HK-2 (cell line): ENCODE data around the gene EEA1.
A peak's percentile ranks its signal among the peaks of the same experiment; 100 is the strongest.
"Not testable (repeated sequence)": the region's sequence is repeated elsewhere in the genome, so short reads cannot be mapped to it uniquely, and the experiment has no call there.

ENCODE experiments used
- DNase-seq: peaks from one replicate; pipeline ENCODE4 v3.0.0-alpha.2; 2018; ENCODE audit not compliant: unreplicated experiment

The EEA1 gene

DNA sequence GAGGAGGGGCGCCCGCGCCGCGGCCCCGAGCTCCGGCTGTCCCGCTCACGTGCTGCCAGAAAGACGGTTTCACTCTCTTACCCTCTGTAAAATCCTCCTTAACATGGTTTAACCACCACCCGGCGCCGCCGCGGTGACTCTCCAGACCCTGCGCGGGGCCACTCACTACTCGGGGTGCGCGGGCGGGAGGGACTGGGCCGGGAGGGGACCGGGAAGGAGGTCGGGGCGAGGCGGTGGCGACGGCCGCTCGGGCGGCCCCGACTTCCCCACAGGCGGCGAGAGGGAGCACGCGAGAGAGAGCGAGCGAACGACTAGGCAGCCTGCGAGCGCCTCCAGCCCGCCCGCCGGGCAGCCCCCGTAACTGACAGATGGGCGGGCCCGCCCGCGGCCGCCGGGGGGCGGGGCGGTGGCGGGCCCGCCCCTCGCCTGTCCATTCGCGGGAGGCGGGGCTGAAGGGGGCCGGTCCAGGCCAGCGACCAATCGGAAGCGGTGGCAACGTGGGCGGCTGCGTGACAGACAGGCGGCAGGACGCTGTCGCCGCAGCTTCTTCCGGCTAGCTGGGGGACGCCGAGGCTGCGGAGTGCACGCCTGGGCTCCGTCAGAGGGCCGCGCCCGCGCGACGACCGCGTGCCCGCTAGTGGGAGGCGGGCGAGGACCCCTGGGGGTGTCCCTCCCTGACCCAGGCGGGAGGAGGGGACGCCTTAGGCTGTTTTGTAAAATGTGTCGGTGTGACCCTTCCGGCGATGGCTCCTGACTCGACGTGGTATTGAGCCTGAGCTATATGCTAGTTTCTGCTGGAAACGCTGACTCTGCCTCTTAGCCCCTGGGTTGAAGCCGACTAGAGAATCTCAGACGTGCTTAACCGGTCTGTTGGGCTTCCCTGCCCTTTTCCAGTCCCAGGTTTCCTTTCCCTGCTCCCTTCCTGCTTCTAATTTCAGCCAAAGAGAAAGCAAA lies at the start of gene EEA1:
Gene EEA1, minus strand, starts transcription at position 334 of the 954 bp plus-strand sequence. Its CDS starts 229 bp downstream, at position 105.
- DNase-seq, result peak; percentile 97

DNA sequence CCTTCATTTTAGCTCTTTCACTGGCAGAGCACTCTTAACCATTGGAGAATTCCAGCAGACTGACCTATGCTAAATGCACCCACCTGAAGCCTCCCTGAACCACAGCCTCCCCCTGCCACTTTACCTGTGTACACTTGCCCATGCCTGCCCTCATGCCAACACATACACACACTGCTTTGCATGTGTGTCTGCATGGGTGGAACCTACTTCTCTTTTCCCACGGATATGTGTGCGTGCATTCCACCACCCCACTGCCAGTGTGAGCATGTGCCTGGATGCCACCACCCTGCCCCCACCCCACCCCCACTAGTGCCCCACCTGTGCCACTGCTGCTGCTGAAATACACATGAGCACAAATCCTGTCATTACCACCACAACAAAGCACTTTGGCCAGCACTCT lies 49.5 kb upstream of the EEA1 start:
- no peak for DNase-seq

DNA sequence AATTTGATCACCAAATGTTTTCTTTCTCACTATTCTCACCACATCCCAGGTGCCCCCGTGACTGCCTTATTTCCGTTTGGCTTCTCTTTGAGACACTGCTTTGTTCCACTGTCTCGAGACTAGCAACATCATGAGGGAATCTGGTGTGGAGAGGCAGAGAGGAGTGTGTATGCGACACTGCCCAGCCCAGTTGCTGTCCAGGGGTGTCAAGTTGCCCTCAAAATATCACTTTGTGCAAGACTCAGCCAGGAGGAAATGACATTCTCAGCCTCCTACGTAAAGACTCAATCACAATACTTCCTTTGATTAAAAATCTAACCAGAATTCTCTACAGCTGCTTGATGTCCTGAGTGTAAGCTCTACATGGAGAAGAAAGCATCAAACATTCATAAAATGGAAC lies 48.2 kb upstream of the EEA1 start:
- DNase-seq, result no peak

DNA sequence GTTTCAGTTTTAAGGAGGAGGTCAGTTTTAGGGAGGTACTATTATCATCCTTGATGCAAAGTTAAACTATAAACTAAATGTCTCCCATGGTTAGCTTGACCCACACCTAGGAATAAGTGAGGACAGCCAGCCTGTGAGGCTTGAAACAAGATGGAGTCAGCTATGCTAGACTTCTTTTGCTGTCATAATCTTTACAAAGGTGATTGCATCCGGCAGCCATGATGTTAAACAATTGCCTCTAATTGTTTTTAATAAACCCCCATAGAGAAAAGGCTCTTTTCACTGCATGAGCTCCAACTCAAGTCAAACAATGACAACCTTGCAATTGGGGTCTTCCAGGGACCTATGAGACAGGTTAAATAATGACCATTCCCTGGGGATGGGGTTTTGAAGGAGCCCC lies 45.7 kb upstream of the EEA1 start:
- no peak for DNase-seq

DNA sequence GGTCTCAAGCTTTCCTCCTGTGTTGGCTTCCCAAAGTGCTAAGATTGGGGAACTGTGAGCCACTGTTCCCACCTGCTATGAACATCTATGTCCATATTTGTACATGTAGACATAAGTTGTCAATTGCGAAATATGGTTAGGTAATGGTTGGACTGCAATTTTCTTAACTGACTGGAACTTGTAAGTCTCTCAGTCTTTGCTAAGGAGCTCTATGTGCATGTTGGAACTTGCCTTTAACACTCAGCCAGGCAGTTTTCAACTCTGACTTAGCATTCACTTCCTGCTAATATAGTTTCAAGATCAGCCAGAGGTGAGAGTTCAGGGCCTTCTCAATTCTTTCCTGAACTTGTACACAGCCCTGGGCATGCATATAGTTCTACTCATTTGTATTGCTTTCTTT lies 44.5 kb upstream of the EEA1 start:
- DNase-seq, result no peak

DNA sequence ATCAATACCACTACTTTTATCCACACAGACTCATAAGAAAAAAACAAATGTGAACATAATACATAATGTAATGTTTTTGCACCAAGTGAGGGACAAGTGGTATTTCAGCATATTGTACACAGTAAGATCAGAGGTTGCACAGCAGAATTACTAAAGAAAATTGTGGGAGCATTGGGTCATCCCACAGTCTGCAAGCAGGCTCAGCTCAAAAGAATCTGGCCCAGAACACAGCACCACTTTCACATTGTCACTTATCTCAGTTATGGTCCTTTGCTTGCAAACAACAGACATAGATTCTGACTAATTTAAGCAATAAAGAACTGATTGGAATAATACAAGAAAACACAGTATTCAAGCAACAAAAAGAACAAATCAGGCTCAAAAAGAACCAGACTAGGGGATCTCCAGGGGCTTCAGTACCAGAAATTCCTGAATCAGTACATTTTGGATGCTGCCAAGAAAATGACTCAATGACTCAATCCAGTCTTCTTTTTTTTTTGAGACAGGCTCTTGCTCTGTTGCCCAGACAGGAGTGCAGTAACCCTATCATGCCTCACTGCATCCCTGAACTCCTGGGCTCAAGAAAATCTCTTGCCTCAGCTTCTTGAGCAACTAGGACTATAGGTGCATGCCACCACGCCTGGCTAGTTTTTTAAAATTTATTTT lies 42.9 kb upstream of the EEA1 start:
- peak; percentile 35 for DNase-seq

DNA sequence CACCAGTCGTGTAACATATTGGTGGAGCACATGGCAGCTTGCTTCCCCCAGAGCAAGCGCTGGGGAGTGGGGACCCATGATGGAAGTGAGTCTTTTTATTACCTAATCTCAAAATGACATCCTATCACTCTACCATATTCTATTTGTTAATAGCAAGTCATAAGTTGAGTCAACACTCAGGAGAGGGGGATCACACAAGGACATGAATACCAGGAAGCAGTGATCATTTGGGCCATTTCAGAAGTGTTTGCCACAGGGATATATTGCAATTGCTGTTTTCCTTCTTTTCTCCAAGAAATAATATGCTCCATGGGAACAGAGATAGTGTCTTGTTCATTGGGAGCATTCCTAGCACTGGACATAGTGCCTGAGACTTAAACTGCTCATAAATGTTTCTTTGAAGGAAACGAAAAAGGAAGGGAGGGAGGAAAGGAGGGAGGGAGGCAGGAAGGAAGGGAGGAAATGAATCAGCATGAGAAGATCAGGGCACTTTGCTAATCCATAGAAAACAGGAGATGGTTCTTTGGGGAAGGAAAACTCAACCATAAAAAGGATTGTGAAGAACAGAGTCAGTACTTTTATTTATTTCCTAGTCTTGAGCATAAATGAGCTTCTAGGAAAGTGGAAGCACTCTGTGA lies 39.2 kb upstream of the EEA1 start:
- no peak for DNase-seq

DNA sequence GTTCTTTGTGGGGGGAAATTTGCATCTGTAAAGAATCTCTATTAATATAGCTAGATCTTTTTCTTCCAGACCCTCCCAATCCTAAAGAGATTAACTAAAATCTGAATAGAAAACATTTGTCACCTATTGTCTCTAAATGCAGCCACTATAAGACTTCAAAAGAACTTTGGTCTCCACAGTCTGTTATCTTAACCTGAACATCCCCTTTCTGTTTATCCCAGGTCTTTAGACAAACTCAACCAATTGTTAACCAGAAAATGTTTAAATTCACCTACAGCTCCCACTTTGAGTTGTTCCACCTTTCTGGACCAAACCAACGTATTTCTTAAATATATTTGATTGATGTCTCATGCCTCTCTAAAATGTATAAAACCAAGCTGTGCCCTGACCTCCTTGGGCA lies 35.3 kb upstream of the EEA1 start:
- not testable (repeated sequence) for DNase-seq

DNA sequence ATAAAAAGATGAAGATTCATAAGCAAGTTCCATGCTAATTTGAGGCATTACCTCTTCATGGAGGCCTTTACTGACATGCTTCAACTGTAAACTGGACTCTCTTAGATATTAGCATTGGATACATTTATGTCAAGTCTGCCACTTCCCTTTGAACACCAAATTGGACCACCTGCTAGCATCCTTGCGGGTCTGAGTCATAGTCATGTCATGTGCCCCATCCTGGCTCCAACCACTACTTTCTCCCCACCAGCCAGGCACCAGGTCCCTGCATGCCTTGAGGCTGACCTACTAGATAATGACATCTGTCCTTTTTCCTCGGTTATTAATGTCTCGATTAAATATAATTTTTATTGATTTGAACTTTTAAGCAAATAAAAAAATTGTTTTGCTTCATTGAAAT lies 32.9 kb upstream of the EEA1 start:
- DNase-seq, result no peak

DNA sequence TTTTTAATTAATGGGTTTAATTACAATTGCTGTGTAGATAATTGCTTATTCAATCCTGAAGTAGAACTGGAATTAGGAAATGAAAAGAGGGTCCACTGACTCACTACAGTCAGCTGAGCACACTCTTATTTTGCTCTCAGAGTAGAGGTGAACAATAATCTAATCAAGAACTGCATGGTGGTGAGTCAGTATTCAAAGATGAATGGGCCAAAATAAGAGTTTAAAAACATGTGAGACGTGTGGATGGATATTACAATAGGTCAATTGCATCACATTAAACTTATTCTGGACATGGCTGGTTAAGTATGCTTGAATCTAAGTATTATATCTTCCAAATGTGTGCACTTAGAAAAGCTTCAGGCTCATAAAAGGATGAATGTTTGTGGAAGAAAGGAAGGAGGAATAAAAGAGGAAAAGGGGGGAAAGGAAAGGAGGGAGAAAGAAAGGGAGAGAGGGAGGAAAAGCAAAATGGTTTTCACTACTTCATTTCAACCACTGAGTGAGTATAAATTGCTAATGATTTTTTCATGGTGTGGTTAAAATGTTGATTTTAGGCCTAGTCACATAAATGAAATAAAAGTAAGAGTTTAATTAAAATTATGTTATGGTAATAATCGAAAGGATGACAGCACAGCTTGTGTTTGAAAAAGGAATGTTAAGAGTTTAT lies 27.0 kb upstream of the EEA1 start:
- no peak for DNase-seq

DNA sequence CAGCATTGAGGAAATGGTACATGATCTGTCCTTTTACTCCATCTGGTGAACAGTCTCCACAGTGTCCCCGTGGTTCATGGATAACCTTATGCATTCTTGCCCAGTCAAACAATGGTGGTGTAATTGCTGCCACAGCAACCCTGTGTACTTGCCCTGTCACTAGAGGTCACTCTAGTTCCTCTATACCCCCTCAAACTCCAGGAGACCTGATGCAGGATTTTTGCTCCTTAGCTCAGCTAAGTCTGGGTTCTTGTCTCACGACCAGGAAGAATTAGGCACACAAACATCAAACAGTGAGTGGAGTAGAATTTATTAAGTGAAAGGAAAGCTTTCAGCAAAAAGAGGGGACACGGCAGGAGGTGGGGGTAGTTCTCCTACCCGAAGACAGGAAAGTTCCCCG lies 24.7 kb upstream of the EEA1 start:
- DNase-seq, result no peak

DNA sequence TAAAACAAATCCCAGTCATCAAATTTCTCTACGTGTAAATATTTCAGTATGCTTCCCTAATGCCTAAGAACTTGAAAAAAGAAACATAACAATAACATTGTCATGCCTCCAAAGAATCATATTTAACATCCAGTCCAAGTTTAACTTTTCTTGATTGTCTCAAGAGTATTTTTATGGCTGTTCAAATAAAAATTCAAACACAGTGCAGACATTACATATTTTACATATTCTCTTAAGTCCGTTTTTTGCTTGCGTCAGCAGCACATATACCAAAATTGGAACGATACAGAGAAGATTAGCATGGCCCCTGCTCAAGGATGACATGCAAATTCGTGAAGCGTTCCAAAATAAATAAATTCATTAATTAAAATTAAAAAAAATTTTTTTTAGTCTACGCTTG lies 23.3 kb upstream of the EEA1 start:
- no peak for DNase-seq

DNA sequence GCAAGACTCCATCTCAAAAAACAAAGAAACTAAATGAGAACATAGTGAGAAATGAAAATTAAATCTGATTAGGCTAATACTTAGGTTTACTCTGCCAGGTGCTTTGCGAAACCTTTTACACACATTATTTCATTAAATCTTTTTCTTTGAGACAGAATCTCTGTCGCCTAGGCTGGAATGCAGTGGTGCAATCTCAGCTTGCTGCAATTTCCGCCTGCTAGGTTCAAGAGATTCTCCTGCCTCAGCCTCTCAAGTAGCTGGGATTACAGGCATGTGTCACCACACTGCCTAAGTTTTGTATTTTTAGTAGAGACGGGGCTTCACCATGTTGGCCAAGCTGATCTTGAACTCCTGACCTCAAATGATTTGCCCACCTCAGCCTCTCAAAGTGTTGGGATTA lies 21.9 kb upstream of the EEA1 start:
- no peak for DNase-seq

DNA sequence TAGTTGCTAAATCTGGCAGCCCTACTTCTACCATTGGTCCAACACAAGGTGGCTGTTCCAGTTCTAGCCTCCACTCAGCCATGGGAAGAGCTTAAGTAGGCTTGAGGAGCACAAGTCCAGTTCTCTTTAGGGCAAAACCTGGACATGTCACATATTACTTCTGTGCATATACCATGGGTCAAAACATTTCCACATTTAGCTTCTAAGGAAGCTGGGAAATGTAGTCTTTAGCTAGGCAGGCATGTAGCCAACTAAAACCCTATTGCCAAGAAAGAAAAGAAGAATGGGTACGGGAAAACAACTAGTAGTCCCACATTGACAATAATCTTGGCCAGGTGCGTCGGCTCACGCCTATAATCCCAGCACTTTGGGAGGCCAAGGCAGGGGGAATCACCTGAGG lies 20.9 kb upstream of the EEA1 start:
- no peak for DNase-seq

DNA sequence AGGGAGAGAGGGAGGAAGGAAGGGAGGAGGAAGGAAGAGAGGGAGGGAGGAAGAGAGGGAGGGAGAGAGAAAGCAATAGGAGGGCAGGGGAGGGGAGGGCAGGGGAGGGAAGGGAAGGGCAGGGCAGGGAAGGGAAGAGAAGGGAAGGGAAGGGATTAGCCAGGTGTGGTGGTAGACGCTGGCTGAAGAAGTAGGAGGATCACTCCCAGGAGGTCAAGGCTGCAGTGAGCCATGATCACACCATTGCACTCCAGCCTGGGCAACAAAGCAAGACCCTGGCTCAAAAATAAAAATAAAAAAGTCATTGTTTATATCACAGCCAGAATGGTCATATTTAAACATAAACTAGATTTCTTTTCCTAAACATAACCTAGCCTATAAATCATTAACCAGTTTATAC lies 20.4 kb upstream of the EEA1 start:
- no peak for DNase-seq

DNA sequence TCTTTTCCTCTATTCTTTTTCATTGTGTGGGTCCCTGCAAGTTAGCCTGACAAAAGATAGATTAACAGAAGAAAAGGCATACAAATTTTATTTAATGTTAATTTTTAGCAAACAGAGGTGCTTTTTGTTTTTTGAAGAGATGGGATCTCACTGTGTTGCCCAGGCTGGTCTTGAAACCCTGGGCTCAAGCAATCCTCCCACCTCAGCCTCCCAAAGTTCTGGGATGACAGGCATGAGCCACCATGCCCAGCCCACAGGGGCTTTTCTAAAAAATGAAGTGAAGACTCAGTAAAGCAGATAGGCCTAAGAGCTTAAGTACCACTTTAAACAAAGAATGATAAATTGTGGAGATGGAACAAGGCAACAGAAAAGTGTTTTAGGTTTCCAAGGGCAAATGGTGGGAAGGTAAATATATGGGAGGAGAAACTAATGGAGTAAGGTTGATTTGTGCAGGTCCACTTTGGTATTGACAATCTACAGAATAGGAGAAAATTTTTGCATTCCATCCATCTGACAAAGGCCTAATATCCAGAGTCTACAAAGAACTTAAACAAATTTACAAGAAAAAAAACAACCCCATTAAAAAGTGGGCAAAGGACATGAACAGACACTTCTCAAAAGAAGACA lies 18.6 kb upstream of the EEA1 start:
- DNase-seq, result no peak

DNA sequence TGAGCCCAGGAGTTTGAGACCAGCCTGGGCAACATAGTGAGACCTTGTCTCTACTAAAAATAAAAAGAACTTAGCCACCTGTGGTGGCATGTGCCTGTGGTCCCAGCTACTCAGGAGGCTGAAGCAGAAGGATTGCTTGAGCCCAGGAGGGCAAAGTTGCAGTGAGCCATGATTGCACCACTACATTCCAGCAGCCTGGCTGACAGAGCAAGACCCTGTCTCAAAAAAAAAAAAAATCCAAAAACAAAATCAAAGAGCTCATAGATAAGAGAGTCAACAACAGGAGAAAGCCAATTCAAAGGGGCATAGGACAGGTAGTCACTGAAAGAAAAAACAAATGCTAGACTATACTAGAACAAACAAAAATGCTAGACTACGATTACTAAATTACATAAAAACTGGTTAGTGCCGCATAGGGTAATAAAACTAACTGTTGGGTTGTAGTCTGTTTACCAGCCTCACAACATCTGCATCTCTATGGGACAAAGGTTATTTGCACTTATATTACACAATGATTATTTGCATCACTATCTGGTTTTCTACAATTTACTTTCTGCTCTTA lies 16.6 kb upstream of the EEA1 start:
- DNase-seq, result no peak

DNA sequence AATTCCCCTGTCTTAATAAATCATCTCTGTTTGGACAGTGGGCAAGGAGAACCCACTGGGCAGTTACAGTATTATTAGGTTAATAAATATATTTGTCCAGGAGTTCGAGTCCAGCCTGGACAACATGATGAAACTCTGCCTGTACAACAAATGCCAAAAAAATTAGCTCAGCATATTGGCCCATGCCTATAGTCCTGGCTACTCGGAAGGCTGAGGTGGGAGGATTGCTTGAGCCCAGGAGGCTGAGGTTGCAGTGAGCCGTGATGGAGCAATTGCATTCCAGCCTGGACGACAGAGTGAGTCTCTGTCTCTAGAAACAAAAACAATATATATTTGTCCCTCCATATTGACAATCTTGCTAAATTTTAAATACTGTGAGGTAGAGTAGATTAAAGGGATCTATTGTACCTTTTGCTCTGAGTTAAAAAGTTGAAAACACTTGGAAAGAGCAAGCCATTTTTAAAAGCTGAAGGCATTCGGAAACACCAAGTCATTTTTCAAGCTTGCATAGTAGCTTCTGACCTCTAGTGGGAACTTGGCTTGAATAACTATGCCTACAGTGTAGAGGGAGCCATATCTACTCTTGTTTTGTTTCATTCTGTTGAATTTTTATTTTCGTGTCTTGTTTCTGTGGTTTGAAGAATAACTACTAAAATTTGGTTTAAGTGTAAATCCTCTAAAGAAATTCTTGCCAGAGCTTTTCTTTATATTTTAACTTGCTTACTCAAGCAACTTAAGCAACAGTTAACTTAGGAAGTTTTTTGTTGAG lies 14.6 kb upstream of the EEA1 start:
- DNase-seq, result no peak

DNA sequence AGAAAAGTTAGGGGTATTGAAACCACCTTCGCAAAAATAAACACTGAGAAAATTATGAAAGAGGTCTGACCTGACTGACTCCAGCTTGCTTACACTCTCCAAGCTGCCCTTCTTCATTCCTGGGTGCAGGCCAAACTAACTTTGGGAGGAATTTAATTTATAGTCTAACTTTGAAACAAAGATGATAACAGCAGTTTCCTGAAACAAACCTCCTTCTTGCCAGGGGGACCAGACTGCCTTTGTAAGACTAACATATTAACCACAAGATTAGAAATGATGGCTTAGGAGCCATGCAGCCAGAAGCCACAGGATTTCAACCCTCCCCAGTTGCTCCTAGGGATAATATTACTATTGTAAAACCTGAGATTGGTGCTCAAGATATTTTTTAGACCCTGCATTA lies 13.8 kb upstream of the EEA1 start:
- no peak for DNase-seq

DNA sequence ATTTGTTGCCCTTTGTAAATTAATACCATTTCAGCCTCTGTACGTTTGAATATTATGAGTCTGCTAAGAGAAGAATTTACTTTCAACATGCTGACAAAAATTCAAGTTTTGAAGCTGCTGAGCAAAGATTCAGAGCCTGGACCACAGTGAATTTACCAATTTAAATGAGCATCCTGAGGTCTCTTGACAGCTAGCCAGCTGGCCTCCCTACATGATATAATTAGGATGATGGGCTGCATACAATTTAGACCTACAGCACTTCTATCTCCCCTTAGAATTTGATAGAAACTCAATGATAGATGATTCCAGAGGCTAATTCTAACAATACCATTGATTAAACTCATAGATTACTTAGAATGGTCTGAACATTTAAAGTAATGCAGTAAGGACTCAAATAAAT lies 10.0 kb upstream of the EEA1 start:
- no peak for DNase-seq

DNA sequence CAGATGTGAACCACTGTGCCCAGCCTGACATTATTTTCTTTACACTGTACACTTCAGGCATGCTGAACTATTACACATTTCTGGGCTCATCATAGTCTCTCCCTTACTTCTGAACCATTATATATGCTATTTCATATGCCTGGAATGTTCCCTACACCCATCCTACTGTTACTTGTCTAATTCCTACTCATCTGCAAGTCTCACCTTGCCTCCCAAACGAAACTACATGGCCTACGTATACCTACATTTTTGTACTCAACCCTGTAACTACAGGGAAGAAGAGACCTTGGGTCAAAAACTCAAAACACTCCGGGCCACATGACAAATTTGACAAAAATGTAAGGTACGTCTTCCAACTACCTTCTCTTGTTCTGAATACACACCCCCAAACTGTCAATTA lies 9.5 kb upstream of the EEA1 start:
- DNase-seq, result no peak
